Osteocyte (in vitro differentiated cells): ENCODE measurements around the gene PRRT3. TPM values are rescaled to one million over a fixed set of nuclear protein-coding genes. Genes with fewer than 3 reads are reported as not detected.
"Not testable (repeated sequence)": the region's sequence is repeated elsewhere in the genome, so short reads cannot be mapped to it uniquely, and the experiment has no call there.

Source experiments
- DNase-seq: peaks from one replicate; pipeline ENCODE4 v3.0.0; 2021; ENCODE audit warnings: mixed read lengths; ENCODE audit not compliant: unreplicated experiment; ENCODE audit errors: extremely low spot score
- H3K27ac Mint-ChIP-seq: one replicate; pipeline ENCODE4 v1.8.0; 2021; ENCODE audit warnings: mild to moderate bottlenecking, mixed read lengths; ENCODE audit not compliant: unreplicated experiment
- H3K27me3 Mint-ChIP-seq: one replicate; pipeline ENCODE4 v1.8.0; 2021; ENCODE audit warnings: mixed read lengths; ENCODE audit not compliant: unreplicated experiment
- H3K36me3 Mint-ChIP-seq: one replicate; pipeline ENCODE4 v1.8.0; 2021; ENCODE audit warnings: mixed read lengths; ENCODE audit not compliant: unreplicated experiment
- H3K4me1 Mint-ChIP-seq: one replicate; pipeline ENCODE4 v1.8.0; 2021; ENCODE audit warnings: mixed read lengths; ENCODE audit not compliant: unreplicated experiment
- H3K4me3 Mint-ChIP-seq: one replicate; pipeline ENCODE4 v1.8.0; 2021; ENCODE audit warnings: mild to moderate bottlenecking, moderate library complexity, mixed read lengths; ENCODE audit not compliant: unreplicated experiment
- H3K9me3 Mint-ChIP-seq: one replicate; pipeline ENCODE4 v1.8.0; 2021; ENCODE audit warnings: mixed read lengths; ENCODE audit not compliant: unreplicated experiment
- total RNA-seq: library from RNA; stranded (reverse); gene quantifications from 2 replicates; pipeline ENCODE4 v1.2.1, GENCODE V29; 2021
- TF ChIP-seq, protein P1 (sequence below): fragments of 200-600 bp; sonication (generic); IDR thresholded peaks from 2 replicates; pipeline ENCODE4 v1.5.0; 2021; ENCODE audit warnings: antibody characterized with exemption, mild to moderate bottlenecking, moderate library complexity

PRRT3 gene
- total RNA-seq, 1 donor from 2014 or later: 6.6 TPM

DNA sequence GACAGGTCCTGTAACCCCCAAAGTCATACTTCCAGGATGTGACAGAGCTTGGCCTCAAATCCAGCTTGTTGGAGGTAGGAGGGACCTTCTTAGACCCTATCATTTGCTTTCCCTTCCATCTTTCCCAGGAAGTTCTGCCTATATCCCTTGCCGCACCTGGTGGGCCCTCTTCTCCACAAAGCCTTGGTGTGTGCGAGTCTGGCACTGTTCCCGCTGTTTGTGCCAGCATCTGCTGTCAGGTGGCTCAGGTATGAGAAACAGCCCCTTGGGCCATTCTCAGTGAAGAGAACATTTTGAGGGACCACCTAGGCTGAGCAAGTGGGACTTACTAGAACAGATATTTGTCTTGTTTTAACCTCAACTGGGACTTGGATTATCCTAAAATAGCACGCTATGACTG lies 48.3 kb downstream of the PRRT3 start:
- Mint-ChIP-seq H3K4me1 (peaks cover 18% of the 10 kb centered on the region), H3K36me3 (no peaks in the 10 kb centered on the region), H3K9me3 (no peaks in the 10 kb centered on the region), H3K4me3 (no peak overlapping the region), H3K27ac (no peak overlapping the region), H3K27me3 (no peaks in the 10 kb centered on the region)
- no peak for DNase-seq
- TF ChIP-seq, protein P1, sequence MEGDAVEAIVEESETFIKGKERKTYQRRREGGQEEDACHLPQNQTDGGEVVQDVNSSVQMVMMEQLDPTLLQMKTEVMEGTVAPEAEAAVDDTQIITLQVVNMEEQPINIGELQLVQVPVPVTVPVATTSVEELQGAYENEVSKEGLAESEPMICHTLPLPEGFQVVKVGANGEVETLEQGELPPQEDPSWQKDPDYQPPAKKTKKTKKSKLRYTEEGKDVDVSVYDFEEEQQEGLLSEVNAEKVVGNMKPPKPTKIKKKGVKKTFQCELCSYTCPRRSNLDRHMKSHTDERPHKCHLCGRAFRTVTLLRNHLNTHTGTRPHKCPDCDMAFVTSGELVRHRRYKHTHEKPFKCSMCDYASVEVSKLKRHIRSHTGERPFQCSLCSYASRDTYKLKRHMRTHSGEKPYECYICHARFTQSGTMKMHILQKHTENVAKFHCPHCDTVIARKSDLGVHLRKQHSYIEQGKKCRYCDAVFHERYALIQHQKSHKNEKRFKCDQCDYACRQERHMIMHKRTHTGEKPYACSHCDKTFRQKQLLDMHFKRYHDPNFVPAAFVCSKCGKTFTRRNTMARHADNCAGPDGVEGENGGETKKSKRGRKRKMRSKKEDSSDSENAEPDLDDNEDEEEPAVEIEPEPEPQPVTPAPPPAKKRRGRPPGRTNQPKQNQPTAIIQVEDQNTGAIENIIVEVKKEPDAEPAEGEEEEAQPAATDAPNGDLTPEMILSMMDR: no peak

DNA sequence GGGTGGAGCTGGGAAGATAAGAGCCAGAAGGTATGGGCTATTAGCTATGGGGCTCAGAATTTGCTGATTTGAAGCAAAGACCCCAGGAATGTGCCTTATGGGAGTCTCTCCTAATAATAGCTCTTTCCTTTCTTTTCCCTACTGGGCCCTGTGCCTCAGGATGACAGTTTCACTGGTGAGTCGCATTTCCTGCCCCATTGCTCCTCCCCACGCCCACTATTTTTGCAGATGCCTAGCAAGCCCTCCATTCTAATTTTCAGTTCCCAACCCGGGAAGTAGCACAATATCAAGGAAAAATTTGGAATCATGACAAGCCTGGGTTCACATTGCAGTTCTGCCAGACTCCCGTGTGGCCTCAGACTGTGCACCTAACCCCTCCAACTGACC lies 49.0 kb downstream of the PRRT3 start:
- TF ChIP-seq, protein P1: no peak
- H3K36me3 Mint-ChIP-seq: no peaks in the 10 kb centered on the region
- no peak for DNase-seq
- H3K9me3 Mint-ChIP-seq: no peaks in the 10 kb centered on the region
- H3K27me3 Mint-ChIP-seq: no peaks in the 10 kb centered on the region
- H3K27ac Mint-ChIP-seq: peak overlapping the region; percentile 59
- peaks cover 18% of the 10 kb centered on the region for H3K4me1 Mint-ChIP-seq
- no peak overlapping the region for H3K4me3 Mint-ChIP-seq

DNA sequence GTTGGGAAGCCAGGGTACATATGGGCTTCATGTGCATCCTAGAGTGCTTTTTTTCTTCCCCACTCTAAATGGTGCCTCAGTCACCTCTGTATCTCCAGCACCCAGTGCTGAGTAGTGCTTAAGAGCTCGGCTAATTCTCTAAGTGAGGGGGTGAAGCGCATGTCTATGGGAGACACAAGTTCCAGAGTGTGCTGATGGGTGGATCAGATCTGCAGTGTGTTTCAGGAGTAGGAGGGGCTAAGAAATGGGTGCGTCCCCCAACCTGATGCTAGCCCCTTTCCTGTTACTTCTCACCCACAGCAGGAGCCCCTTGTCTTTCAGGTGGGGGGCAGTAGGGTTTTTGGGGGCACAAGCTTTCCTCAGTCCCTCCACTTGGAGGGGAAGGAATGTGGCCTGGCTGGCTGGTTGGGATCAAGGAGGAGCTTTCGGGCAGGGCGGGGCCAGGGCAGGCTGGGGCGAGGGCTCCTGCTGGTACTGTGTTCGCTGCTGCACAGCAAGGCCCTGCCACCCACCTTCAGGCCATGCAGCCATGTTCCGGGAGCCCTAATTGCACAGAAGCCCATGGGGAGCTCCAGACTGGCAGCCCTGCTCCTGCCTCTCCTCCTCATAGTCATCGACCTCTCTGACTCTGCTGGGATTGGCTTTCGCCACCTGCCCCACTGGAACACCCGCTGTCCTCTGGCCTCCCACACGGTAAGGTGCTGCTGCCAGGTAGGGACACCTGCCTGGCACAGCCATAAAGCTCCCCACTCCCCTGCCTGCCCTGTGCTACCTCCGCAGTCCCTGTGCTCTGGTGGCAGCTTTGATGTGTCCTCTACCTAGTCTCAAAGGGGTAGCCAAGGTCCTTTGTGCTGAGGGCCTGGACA lies 49.6 kb downstream of the PRRT3 start, which contains the start of gene IL17RE:
TSS of gene IL17RE (plus strand) at position 477 of the 866 bp plus-strand sequence. CDS start at position 562, 85 bp downstream.
- Mint-ChIP-seq H3K4me3 (no peak within 1 kb of the TSS), H3K9me3 (no peaks in the 10 kb centered on the region), H3K36me3 (no peaks in the 10 kb centered on the region), H3K4me1 (peaks cover 24% of the 10 kb centered on the region), H3K27me3 (no peaks in the 10 kb centered on the region), H3K27ac (peak within 1 kb of the TSS; percentile 59)
- TF ChIP-seq, protein P1: no peak
- no peak for DNase-seq

DNA sequence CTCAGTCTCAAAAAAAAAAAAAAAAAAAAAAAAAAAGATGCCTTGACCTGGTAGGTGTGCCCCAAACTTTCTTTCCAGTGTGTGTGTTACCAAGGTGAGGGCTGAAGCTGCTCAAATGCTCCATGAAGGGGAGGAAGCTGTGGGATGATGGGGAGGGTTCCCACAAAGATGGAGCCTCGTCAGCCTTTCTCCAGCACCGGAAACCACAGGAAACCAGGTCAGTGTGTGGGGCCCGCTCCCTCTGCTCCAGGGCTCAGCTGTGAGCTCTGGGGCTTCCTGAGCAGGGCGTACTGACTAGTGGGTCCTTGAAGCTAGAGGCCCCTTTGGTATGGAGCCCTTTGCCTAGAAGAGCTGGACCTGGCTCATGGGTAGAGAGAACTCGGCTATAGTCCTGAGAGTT lies 50.2 kb downstream of the PRRT3 start:
- Mint-ChIP-seq H3K9me3 (no peaks in the 10 kb centered on the region), H3K27me3 (no peaks in the 10 kb centered on the region), H3K36me3 (no peaks in the 10 kb centered on the region), H3K4me3 (no peak overlapping the region), H3K27ac (no peak overlapping the region), H3K4me1 (peaks cover 27% of the 10 kb centered on the region)
- no peak for DNase-seq
- TF ChIP-seq, protein P1: no peak

DNA sequence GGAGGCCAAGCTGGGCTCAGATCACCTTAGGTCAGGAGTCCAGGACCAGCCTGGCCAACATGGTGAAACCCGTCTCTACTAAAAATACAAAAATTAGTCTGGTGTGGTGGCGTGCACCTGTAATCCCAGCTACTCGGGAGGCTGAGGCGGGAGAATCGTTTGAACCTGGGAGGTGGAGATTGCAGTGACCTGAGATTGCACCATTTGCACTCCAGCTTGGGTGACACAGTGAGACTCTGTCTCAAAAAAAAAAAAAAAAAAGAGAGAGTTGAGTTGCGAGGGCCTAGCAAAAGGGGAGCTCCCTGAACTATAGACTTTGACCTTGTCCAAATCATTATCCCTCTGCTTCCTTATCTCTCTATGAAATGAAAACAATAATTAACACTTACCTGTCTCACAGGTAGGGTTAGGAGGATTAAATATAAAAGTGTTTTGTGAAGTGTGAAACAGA lies 51.2 kb downstream of the PRRT3 start:
- H3K4me1 Mint-ChIP-seq: peaks cover 32% of the 10 kb centered on the region
- not testable (repeated sequence) for DNase-seq, H3K9me3 Mint-ChIP-seq, H3K27me3 Mint-ChIP-seq, H3K4me3 Mint-ChIP-seq, H3K27ac Mint-ChIP-seq, H3K36me3 Mint-ChIP-seq
